ENCODE data around the gene DDIT4.

DNA sequence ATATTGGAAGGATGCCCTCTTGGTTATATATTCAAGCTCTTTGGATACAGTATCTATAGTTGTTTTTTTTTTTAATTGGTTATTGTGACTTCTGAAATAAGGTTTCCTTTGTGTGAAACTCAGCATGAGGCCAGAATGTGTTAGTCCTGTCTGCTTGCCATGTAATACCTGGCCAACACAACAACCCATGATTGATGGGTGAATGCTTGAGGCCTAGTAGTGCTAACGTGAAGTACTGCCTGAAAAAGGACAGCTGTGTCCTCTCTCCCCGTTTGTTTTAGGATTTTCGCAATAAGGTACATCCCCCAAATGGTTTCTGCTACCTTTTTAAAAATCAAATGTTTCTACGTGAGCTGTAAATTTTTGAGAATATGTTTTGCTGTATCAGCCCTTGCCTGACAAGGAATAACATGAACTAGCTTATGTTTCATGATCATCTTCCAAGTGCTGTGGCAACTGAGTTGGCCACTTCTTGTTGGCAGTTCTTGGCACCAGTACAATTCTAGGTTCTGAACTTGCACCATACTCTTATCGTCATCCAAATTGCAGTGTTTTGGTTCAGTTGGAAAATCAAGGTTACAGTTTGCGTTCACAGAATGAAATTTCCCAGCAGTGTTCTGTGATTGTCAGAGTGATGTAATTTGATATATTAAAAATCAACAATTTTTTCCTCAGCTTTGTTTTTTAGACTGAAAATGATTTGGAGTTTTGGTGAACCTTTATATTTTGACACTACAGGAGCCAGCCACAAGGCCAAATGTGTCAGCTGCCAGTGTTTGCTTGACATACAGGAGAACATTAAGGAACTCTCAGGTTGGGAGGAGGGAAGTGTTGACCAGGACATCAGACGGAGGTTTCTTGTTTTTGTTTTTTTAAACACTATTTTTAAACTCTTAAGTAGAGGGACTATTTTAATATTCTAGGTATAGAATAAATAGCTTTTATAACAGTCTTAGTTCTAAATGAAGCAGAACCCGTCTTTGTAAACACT lies 44.2 kb upstream of the DDIT4 start:
- TF ChIP-seq, protein P1, sequence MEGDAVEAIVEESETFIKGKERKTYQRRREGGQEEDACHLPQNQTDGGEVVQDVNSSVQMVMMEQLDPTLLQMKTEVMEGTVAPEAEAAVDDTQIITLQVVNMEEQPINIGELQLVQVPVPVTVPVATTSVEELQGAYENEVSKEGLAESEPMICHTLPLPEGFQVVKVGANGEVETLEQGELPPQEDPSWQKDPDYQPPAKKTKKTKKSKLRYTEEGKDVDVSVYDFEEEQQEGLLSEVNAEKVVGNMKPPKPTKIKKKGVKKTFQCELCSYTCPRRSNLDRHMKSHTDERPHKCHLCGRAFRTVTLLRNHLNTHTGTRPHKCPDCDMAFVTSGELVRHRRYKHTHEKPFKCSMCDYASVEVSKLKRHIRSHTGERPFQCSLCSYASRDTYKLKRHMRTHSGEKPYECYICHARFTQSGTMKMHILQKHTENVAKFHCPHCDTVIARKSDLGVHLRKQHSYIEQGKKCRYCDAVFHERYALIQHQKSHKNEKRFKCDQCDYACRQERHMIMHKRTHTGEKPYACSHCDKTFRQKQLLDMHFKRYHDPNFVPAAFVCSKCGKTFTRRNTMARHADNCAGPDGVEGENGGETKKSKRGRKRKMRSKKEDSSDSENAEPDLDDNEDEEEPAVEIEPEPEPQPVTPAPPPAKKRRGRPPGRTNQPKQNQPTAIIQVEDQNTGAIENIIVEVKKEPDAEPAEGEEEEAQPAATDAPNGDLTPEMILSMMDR (IDR thresholded peaks at IDR 0.05), result no peak
- no peak for TF ChIP-seq EZH2phosphoT487 (IDR thresholded peaks at IDR 0.05)
- TF ChIP-seq EZH2 (IDR thresholded peaks at IDR 0.05), result no peak

Measured in neural progenitor cell (in vitro differentiated cells).